Ascending aorta (tissue), 2 donors: Measurements from ENCODE around the gene BIRC7. TPM values are rescaled to one million over a fixed set of nuclear protein-coding genes. Genes with fewer than 3 reads are reported as not detected.

ENCODE experiments used
- DNase-seq, 2 donors: peaks; one replicate each; pipeline ENCODE4 v3.0.0-alpha.2; 2019; ENCODE audit warnings: low spot score in 2 of 2
- H3K27ac ChIP-seq, 2 donors: fragments of 200-600 bp; sonication (generic); one replicate each; pipeline ENCODE4 v1.5.1; 2016 to 2017; ENCODE audit warnings: mild to moderate bottlenecking in 1 of 2
- H3K27me3 ChIP-seq: fragments of 200-600 bp; sonication (generic); one replicate; pipeline ENCODE4 v1.5.1; 2017
- H3K36me3 ChIP-seq, 2 donors: fragments of 200-600 bp; sonication (generic); one replicate each; pipeline ENCODE4 v1.5.1; 2016
- H3K4me1 ChIP-seq, 2 donors: fragments of 200-600 bp; sonication (generic); one replicate each; pipeline ENCODE4 v1.5.1; 2016 to 2017; ENCODE audit warnings: mild to moderate bottlenecking in 1 of 2
- H3K4me3 ChIP-seq, 2 donors: fragments of 200-600 bp; sonication (generic); one replicate each; pipeline ENCODE4 v1.5.1; 2016 to 2017; ENCODE audit warnings: mild to moderate bottlenecking in 1 of 2
- H3K9me3 ChIP-seq, 2 donors: fragments of 200-600 bp; sonication (generic); one replicate each; pipeline ENCODE4 v1.5.1; 2016
- intact Hi-C: fragments of 100-400 bp; cut with DNase I; formaldehyde crosslinking; loops from one replicate; pipeline ENCODE4 v1.15.1; 2023
- total RNA-seq: library from RNA; depleted of rRNA; stranded (reverse); fragments of >200 nt; gene quantifications from one replicate; pipeline ENCODE4 v1.1.0, GENCODE V29; 2016
- TF ChIP-seq, protein P1 (sequence below), 3 experiments: fragments of 200-600 bp in 2 of 3; fragments of 450-650 bp in 1 of 3; sonication (generic) in 2 of 3; IDR thresholded peaks; one replicate each; pipeline ENCODE4 v1.5.1; 2016 to 2019; ENCODE audit warnings: antibody characterized with exemption in 3 of 3, mild to moderate bottlenecking in 1 of 3, moderate library complexity in 1 of 3

The BIRC7 gene
- total RNA-seq, 1 donor from 2014 or later: not detected

DNA sequence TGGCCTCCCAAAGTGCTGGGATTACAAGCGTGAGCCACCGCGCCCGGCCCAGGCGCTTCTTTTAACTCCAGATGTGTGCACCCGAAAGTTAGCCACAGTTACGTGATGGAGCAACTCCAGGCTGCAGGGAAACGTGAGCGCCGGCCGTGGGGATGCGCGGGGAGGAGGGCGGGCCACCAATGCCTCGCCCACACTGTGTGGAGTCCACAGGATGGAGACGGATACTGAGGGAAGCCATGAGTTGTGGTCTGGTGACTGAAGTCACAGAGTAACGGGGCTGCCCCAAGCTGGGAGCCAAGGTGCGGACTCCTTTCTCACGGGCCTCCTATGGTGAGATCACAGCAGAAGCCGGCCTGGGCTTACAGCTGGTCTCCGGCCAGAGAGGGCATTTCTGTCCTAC lies 43.0 kb upstream of the BIRC7 start:
- Histone ChIP-seq H3K9me3 (no peaks in the 10 kb centered on the region), H3K36me3 (peaks cover 5 to 27% of the 10 kb centered on the region in 2 donors), H3K27me3 (no peaks in the 10 kb centered on the region), H3K4me3 (no peak overlapping the region), H3K27ac (no peak overlapping the region), H3K4me1 (no peaks in the 10 kb centered on the region)
- TF ChIP-seq, protein P1, sequence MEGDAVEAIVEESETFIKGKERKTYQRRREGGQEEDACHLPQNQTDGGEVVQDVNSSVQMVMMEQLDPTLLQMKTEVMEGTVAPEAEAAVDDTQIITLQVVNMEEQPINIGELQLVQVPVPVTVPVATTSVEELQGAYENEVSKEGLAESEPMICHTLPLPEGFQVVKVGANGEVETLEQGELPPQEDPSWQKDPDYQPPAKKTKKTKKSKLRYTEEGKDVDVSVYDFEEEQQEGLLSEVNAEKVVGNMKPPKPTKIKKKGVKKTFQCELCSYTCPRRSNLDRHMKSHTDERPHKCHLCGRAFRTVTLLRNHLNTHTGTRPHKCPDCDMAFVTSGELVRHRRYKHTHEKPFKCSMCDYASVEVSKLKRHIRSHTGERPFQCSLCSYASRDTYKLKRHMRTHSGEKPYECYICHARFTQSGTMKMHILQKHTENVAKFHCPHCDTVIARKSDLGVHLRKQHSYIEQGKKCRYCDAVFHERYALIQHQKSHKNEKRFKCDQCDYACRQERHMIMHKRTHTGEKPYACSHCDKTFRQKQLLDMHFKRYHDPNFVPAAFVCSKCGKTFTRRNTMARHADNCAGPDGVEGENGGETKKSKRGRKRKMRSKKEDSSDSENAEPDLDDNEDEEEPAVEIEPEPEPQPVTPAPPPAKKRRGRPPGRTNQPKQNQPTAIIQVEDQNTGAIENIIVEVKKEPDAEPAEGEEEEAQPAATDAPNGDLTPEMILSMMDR (IDR thresholded peaks at IDR 0.05): no peak
- DNase-seq: no peak
- intact Hi-C loops: no loop called here

DNA sequence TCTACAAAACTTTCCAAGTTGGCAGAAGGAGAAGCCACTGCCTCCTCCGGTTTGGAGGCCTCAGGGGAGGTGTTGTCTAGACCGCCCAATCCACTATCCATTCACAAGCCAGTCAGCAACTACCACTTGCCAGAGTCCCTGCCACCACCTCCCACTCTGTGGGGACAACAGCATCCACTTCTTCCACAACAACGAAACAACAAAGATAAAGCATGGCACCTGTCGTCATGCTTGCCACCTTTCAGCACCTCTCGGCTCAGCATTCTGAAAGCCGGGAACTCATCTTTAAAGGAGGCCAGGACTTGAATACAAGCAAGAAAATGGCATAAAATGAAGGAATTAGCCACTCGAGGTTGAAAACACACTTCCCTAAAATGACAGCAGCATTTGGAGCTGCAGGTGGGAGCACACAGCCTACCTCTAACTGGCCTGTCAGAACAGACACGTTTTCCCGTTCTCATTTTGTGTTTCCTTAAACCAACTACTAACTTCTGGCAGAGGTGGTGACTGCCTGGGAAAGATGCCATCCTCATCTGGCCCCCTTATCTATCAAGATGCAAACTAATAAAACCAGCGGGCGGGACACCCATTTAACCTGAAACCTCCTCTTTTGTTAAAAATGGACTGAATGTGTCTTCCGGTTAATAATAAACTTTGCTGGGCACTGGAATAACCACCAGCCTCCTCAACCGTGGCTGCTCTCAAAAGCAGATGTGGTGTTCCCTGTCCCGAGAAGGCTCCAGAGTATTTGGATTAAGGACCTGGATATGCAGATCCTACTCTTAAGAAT lies 41.5 kb upstream of the BIRC7 start:
- intact Hi-C loops: no loop called here
- H3K36me3 ChIP-seq: peaks cover 5 to 27% of the 10 kb centered on the region in 2 donors
- DNase-seq: no peak
- H3K4me1 ChIP-seq: no peaks in the 10 kb centered on the region
- H3K4me3 ChIP-seq: no peak overlapping the region
- no peaks in the 10 kb centered on the region for H3K9me3 ChIP-seq
- H3K27me3 ChIP-seq: no peaks in the 10 kb centered on the region
- TF ChIP-seq, protein P1 (IDR thresholded peaks at IDR 0.05): no peak
- no peak overlapping the region for H3K27ac ChIP-seq

DNA sequence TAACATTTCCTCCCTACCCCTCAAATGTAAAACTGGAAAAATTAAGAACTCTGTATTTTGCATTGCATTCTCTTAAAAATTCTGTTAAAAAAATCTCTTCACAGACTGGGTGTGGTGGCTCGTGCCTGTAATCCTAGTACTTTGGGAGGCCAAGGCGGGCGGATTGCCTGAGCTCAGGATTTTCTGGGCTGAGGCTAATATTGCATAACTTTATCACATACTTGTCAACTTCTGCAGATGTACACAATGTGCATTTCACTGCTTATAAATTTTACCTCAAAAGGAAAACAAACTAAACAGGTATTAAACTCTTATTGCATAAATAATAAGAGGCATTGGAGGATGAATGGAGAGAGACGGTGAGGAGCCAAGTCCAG lies 40.9 kb upstream of the BIRC7 start:
- TF ChIP-seq, protein P1 (IDR thresholded peaks at IDR 0.05): no peak
- intact Hi-C loops: no loop called here

DNA sequence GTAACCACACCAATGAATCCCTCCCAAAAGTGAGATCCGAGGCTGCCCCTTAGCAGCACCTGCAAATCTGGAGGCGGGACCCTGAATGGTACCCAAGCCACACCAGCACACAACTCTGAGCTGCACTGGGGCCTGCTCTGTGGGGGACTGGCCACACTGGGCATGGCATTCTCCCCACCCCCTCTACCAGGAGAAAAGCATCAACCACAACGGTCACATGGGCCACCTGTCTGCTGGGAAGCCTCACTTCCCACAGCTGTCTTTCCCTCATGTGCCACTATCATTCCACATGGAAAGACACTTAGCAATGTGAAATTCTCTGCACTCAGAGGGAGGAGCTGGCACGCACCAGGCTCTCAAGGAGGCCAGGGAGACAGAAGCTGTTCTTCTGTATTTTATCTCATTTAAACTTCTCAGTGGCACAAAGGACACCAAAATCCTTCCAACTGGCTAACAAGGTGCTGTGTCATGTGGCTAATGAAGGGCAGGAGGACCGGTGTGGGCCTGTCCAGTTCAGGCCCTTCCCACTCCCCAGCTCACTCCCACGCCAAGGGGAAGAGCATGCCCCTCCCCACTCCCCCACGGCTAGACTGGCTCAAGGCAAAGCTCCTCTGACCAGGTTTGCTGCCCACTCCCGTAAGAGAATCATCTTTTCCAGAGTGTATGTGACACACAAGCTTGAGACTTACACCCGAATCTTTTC lies 38.8 kb upstream of the BIRC7 start:
- H3K9me3 ChIP-seq: no peaks in the 10 kb centered on the region
- TF ChIP-seq, protein P1 (IDR thresholded peaks at IDR 0.05): no peak
- H3K27ac ChIP-seq: no peak overlapping the region
- no peak for DNase-seq
- no peaks in the 10 kb centered on the region for H3K27me3 ChIP-seq
- intact Hi-C loops: no loop called here
- H3K4me3 ChIP-seq: no peak overlapping the region
- peaks cover 6 to 43% of the 10 kb centered on the region in 2 donors for H3K36me3 ChIP-seq
- no peaks in the 10 kb centered on the region for H3K4me1 ChIP-seq

More for the DNA sequence above, 40.9 kb upstream of the BIRC7 start:
- H3K36me3 ChIP-seq: peaks cover 5 to 27% of the 10 kb centered on the region in 2 donors
- H3K4me1 ChIP-seq: no peaks in the 10 kb centered on the region
- no peaks in the 10 kb centered on the region for H3K27me3 ChIP-seq
- no peaks in the 10 kb centered on the region for H3K9me3 ChIP-seq
- H3K27ac ChIP-seq: no peak overlapping the region
- no peak overlapping the region for H3K4me3 ChIP-seq
- no peak for DNase-seq

DNA sequence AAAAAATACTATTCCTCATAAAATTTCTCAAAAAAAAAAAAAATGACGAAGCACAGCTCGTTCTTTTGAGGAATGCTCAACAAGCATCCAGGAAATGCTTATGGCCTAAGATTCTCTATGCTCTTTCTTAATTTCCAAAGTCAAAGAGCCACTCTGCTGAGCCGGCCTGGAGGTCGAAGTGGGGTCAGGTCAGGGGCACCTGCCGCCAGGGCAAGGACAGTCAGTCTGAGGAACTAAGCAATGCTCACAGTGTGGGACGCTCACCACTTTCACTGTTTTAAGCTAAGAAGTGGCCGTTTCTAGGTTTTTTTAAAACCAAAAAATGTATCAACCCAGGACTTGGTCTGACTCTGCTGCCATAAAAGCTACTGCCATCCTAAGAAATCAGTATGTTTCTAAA lies 37.1 kb upstream of the BIRC7 start:
- peaks cover 22 to 60% of the 10 kb centered on the region in 2 donors for H3K36me3 ChIP-seq
- no peak overlapping the region for H3K27ac ChIP-seq
- TF ChIP-seq, protein P1 (IDR thresholded peaks at IDR 0.05): no peak
- H3K9me3 ChIP-seq: no peaks in the 10 kb centered on the region
- no peak overlapping the region for H3K4me3 ChIP-seq
- no peaks in the 10 kb centered on the region for H3K27me3 ChIP-seq
- intact Hi-C loops: no loop called here
- no peaks in the 10 kb centered on the region for H3K4me1 ChIP-seq
- DNase-seq: no peak
